Measurements from ENCODE around the gene ADAMTS12. TPM values are rescaled to one million over a fixed set of nuclear protein-coding genes. Genes with fewer than 3 reads are reported as not detected.

Gene ADAMTS12
- total and polyA plus RNA-seq, 10 of the 15 experiments (the other 5 are each of a cell fraction or from before 2014, with no cell fraction given), result 0.11 to 35.8 (median 20.7) TPM

GRCh38 chr5:33488558-33489355, 403.0 kb downstream of the ADAMTS12 start:
- TF ChIP-seq ATF2 (IDR thresholded peaks at IDR 0.05; ENCODE audit: low read length) (no peak), NR2F1 (conservative IDR thresholded peaks at IDR 0.05) (no peak), E2F4 (IDR thresholded peaks at IDR 0.05; ENCODE audit: low read depth, low read length) (no peak), TCF7 (IDR thresholded peaks at IDR 0.05; ENCODE audit: borderline replicate concordance) (no peak), FOS (IDR thresholded peaks at IDR 0.05; ENCODE audit: borderline replicate concordance, extremely low read depth, insufficient read length) (no peak), YBX1 (IDR thresholded peaks at IDR 0.05) (no peak), POLR2AphosphoS2 (IDR thresholded peaks at IDR 0.05; ENCODE audit: low read depth, low read length) (no peak)
- H3K4me1 ChIP-seq (ENCODE audit: control insufficient read depth, insufficient read depth, low read length), result no peaks in the 10 kb centered on the region
- no peaks in the 10 kb centered on the region for H3K36me3 ChIP-seq (ENCODE audit: control insufficient read depth in 2 of 2, insufficient read depth in 2 of 2, low read length in 1 of 2)
- DNase-seq (ENCODE audit: low read depth, low spot score) (no peak), FAIRE-seq (no peak), ATAC-seq (no peak)
- H3K9ac ChIP-seq (ENCODE audit: control insufficient read depth, insufficient read depth, low read length), result no peak overlapping the region
- no peak overlapping the region for H3K4me2 ChIP-seq (ENCODE audit: control insufficient read depth, insufficient read depth)
- POLR2A ChIA-PET, result no interaction called here
- SMC1A ChIA-PET (ENCODE audit: uncharacterized antibody, unreplicated experiment), result no interaction called here
- RAD21 ChIA-PET (ENCODE audit: unreplicated experiment), result no interaction called here
- 88% methylated on average over 19 of the region's 19 CpGs for WGBS (ENCODE audit: insufficient coverage, insufficient replicate concordance, low lambda C conversion rate, missing lambda C conversion rate)
- H4K20me1 ChIP-seq (ENCODE audit: control insufficient read depth, insufficient read depth), result no peaks in the 10 kb centered on the region
- in situ Hi-C loops (cut with MboI), result no loop called here
- H3K79me2 ChIP-seq (ENCODE audit: control insufficient read depth, insufficient read depth, low read length), result no peaks in the 10 kb centered on the region
- no peaks in the 10 kb centered on the region for H3K27me3 ChIP-seq (replicated peaks in 1 of 2; ENCODE audit: control insufficient read depth in 2 of 2, insufficient read depth in 2 of 2, low read length in 1 of 2)
- no peak overlapping the region for H2AFZ ChIP-seq (ENCODE audit: control insufficient read depth, low read depth, low read length)
- CTCF ChIA-PET, result interaction anchor here (1.5 kb wide), 1 partner anchor 10 kb away, joined by 3 read pairs; no protein-coding TSS in a partner anchor
- no peaks in the 10 kb centered on the region for H3K9me3 ChIP-seq (replicated peaks; ENCODE audit: control insufficient read depth, insufficient read depth, low read length)
- H3K27ac ChIP-seq (ENCODE audit: control insufficient read depth, insufficient read depth), result no peak overlapping the region
- intact Hi-C loops (cut with micrococcal nuclease; ENCODE audit: unreplicated experiment), result no loop called here
- no TSS peak for BruUV-seq (replicated peaks)
- H3K4me3 ChIP-seq, result no peak overlapping the region
